ENCODE measurements around the gene MOK. TPM values are rescaled to one million over a fixed set of nuclear protein-coding genes. Genes with fewer than 3 reads are reported as not detected.
"Not testable (repeated sequence)": the region's sequence is repeated elsewhere in the genome, so short reads cannot be mapped to it uniquely, and the experiment has no call there.

MOK gene
- polyA plus RNA-seq, 4 donors = 25.1 to 29.6 (median 27.2) TPM

- no peak for DNase-seq (ENCODE audit: low read depth in 4 of 4, low spot score in 3 of 4)
Measured at GRCh38 chr14:102321456-102322422, 16.8 kb upstream of the MOK start.

- DNase-seq (ENCODE audit: low read depth in 4 of 4, low spot score in 3 of 4) = no peak
Measured at GRCh38 chr14:102320671-102321455, 15.9 kb upstream of the MOK start.

- peak in 1 of 4 donors; percentile 35 for DNase-seq (ENCODE audit: low read depth in 4 of 4, low spot score in 3 of 4)
Measured at GRCh38 chr14:102320033-102320660, 15.2 kb upstream of the MOK start.

- peak; percentile 70 to 86 (median 77) for DNase-seq (ENCODE audit: low read depth in 4 of 4, low spot score in 3 of 4)
Measured at GRCh38 chr14:102319351-102320032, 14.5 kb upstream of the MOK start, which contains the start of gene ZNF839. Gene ZNF839 (plus strand): TSS chr14:102319746. CDS start chr14:102319766, 20 bp downstream.

GRCh38 chr14:102318781-102319276, 13.9 kb upstream of the MOK start:
- no peak for DNase-seq (ENCODE audit: low read depth in 4 of 4, low spot score in 3 of 4)

- DNase-seq (ENCODE audit: low read depth in 4 of 4, low spot score in 3 of 4) = no peak
Measured at GRCh38 chr14:102317564-102318248, 12.7 kb upstream of the MOK start.

DNA sequence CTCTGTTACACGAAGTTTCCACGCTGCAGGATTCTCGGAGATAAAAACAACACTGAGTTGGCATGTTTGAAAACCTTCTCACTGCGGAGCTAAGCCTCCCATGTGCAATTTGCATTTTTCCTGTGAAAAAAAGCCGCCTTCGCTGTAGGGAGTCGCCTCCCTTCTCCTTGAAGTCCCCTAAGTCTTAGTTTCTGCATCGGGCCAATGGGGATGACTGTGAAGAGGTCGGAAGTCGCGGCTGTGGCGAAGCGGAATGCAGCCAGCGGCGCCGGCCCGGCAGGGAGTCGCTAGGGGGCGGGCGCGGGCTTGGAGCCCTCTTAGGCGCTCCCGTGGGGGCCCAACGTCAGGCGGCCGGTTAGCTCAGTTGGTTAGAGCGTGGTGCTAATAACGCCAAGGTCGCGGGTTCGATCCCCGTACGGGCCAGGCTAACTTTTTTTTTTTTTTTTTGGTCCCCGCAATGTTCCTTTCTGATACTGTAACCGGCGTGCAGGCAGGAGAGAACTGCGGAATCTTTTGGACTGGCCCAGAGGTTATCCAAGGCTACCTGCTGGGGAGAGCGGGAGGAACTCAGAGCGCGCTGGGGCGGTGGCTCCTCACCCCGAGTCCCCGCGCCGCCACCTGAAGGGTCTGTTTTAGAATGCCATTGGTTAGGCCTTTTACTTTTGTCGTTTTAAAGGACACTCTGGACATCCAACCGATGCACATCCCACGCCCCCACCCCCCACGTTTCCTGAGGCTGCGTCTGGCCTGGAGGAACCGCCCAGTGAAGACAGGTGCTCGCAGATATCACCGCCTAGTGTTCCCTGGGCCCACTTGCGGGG, 12.0 kb upstream of the MOK start:
- DNase-seq (ENCODE audit: low read depth in 4 of 4, low spot score in 3 of 4) = peak; percentile 79 to 87 (median 83)

DNA sequence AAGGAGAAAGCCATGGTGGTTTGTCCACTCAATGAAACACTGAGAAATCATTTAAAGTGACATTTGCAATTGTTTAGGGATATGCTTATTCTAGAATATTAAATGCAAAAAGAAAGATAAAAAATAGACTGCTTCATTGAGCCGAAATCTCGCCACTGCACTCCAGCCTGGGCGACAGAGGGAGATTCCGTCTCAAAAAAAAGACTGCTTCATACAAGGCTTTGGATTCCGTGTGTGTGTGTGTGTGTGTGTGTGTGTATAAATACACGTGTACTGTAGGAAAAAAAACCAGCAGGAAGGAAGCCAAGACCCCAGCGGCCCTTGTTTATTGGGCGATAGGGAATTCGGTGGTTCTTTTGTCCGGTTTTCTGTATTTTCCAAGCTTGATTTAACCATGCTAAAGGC, 11.4 kb upstream of the MOK start:
- peak in 1 of 4 donors; percentile 53 for DNase-seq (ENCODE audit: low read depth in 4 of 4, low spot score in 3 of 4)

DNA sequence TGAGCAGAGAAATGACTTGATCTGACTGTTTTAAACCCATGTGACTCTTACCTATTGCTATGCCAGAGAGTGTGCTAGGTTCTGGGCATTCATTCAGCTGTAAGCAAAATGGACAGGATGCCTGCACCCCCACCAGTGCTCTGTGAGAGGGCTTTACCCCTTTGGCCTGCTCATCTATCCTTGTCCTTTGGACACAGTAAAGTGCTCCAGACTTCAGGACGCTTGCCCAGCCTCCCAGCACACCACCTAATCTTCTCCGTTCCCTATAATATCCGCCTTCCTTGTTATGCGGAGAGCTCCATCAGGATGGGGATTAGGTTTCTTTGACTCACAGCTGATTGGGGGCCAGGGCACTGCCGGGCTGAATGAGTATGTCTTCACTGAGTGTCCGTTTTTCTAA, 10.2 kb upstream of the MOK start:
- DNase-seq (ENCODE audit: low read depth in 4 of 4, low spot score in 3 of 4) = no peak

DNA sequence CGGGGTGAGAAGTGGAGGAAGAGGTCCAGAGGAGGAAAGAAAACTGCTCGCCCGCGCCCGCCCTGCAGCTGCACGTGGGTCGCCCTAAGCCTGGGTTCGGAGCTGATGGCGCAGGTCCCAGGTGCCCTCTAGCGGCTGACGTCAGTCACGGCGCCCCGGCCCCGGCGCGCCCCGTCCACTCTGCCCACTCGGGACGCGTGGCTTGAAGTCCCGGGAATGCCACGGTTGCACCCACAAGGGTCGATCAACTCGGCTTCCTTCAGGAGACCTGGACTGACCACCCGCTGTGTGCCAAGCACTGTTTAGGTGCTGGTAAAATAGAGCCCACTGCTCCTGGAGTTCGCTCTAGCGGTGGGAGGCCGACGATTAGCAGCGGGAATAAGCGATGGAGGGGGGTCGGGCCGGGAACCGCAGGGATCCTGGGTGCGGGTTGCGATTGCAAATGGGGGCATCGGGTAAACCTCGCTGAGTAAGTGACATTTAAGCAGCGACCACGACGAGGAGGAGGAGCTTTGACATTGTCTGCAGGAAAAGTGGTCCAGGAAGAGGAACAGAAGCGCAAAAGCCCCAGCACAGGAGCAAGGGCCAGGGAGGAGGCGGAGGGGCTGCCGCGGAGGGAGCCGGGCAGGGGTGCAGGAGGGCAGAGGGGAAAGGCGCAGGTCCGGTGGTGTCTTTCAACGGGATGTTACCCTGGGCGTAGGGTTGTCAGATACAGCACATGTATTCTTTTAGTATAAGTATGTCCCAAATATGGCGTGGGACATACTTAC, 9.5 kb upstream of the MOK start:
- DNase-seq (ENCODE audit: low read depth in 4 of 4, low spot score in 3 of 4) = peak in 2 of 4 donors; percentile 67 to 72

DNA sequence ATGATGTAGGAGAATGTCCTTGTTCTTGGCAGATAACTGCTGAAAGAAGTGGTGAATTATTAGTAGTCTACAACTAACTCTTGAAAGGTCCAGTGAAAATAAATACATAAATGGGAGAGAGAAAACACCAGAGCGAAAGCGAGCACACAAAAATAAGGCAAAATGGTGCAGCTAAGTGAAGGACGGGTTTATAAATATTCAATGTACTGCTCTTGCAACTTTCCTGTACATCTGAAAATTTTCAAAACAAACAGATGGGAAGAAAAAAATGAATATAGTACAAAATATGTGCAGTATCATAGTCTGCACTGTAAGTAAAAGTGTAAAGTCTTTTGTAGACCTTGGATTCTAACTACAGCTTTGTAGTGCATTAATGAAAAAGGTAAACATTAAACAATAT, 1.3 kb downstream of the MOK start:
- no peak for DNase-seq (ENCODE audit: low read depth in 4 of 4, low spot score in 3 of 4)

DNA sequence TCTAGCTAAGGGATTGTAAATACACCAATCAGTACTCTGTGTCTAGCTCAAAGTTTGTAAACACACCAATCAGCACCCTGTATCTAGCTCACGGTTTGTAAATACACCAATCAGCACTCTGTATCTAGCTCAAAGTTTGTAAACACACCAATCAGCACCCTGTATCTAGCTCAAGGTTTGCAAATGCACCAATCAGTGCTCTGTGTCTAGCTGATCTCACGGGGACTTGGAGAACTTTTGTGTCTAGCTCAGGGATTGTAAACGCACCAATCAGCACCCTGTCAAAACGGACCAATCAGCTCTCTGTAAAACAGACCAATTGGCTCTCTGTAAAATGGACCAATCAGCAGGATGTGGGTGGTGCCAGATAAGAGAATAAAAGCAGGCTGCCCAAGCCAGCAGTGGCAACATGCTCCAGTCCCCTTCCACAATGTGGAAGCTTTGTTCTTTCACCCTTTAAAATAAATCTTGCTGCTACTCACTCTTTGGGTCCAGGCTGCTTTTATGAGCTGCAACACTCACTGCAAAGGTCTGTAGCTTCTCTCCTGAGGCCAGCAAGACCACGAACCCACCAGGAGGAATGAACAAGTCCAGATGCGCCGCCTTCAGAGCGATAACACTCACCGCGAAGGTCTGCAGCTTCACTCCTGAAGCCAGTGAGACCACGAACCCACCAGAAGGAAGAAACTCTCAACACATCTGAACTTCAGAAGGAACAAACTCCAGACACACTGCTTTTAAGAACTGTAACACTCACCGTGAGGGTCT, 6.5 kb downstream of the MOK start:
- DNase-seq (ENCODE audit: low read depth in 4 of 4, low spot score in 3 of 4) = not testable (repeated sequence)

GRCh38 chr14:102297436-102298170, 7.4 kb downstream of the MOK start:
- DNase-seq (ENCODE audit: low read depth in 4 of 4, low spot score in 3 of 4) = no peak

DNA sequence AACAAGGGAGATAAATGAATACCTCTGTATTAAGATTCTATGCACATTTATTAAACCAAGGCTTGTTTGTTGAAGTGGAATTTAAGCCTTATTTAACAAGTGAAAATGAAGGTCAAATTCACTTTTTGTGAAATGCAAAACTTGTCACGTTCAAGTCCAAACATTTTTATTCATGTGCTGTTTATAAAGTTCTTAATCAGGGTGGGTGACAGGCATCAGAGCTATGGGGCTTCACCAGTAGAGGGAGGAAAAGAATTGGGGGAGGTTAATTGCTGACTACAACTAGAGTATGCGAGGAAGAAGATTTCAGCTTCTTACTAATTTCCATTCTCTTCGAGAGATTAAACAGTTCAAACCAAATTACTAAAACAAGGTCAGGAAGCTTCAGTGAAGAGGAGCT, 9.7 kb downstream of the MOK start:
- no peak for DNase-seq (ENCODE audit: low read depth in 4 of 4, low spot score in 3 of 4)

DNA sequence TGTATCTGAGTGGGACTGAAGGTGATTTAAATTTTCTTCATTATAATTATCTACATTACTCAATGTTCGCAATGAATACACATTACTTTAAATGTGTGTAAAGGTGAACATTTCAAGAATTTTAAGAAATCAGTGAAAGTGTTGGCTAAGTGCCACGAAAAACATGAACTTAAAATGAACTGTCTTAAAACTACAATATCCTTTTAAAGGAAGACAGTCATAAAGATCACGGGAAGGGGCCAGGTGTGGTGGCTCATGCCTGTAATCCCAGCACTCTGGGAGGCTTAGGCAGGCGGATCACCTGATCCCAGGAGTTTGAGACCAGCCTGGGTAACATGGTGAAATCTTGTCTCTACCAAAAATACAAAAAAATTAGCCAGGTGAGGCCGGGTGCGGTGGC, 11.2 kb downstream of the MOK start:
- DNase-seq (ENCODE audit: low read depth in 4 of 4, low spot score in 3 of 4) = no peak

- DNase-seq (ENCODE audit: low read depth in 4 of 4, low spot score in 3 of 4) = no peak
Measured at GRCh38 chr14:102292441-102292840, 12.5 kb downstream of the MOK start.

GRCh38 chr14:102288139-102288538, 16.8 kb downstream of the MOK start:
- no peak for DNase-seq (ENCODE audit: low read depth in 4 of 4, low spot score in 3 of 4)

All from right renal pelvis (tissue), 4 donors.